Amygdala (tissue), 56 donors: Measurements from ENCODE around the gene COX7B.
"Not testable (repeated sequence)": the region's sequence is repeated elsewhere in the genome, so short reads cannot be mapped to it uniquely, and the experiment has no call there.

ENCODE experiments used
- DNase-seq, 56 donors: peaks; one replicate each; lab custom pipeline; 2025; lab: John Stamatoyannopoulos, UW

COX7B gene

DNA sequence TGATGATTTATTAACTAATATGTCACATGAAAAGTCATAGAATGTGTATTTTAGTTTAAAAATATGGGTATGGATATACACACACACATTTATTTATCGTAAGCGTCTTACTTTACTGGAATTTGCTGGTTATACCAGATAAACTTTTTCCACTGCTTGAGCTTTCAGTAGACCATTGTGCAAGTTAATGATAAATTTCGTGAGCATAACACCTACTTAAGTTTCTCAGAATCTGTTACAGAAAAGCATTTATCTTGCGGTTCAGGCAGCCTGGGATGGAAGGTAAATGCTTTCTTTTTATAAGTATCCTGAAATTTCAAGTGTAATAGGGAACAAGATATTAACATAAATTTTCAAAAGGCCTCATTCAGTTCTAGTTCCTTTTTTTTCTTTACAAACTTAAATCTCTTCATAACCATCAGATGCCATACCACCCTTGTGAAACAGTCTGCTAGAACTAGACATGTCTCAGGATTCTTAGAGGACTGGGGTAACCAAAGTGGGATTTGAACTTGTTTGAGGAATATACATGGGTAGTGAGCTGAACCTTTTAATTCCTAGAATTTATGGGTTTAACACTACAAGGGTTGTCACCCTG, 38.9 kb downstream of the COX7B start:
- DNase-seq: no peak

DNA sequence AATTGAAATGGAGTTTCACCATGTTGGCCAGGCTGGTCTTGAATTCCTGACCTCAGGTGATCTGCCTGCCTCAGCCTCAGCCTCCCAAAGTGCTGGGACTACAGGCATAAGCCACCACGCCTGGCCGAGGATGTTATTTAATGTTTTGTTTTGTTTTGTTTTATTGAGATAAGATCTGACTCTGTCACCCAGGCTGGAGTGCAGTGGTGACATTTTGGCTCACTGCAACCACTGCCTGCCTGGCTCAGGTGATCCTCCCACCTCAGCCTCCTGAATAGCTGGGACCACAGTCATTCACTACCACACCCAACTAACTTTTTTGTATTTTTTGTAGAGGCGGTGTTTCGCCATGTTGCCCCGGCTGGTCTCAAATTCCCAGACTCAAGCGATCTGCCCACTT, 45.8 kb downstream of the COX7B start:
- not testable (repeated sequence) for DNase-seq

DNA sequence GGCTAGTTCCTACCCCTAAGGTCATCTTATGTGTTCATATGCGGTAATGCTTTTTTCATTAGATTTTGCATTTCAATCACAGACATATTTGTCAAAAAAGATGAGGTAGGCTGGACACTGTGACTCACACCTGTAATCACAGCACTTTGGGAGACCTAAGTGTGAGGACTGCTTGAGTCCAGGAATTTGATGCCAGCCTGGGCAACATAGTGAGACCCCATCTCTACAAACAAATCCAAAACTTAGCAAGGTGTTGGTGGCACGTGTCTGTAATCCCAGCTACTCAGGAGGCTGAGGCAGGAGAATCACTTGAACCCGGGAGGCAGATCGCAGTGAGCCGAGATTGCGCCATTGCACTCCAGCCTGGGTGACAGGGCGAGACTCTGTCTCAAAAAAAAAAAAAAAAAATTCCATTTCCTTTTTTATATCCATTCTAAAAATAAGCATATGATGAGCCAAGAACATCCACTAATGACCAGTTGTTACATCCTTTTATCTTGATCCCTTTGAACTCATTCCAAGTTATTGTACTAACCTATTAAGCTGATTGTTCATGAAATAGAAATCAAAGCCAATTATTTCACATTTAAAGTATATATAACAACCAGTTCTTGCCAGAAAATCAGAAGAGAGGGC, 46.8 kb downstream of the COX7B start:
- no peak for DNase-seq

DNA sequence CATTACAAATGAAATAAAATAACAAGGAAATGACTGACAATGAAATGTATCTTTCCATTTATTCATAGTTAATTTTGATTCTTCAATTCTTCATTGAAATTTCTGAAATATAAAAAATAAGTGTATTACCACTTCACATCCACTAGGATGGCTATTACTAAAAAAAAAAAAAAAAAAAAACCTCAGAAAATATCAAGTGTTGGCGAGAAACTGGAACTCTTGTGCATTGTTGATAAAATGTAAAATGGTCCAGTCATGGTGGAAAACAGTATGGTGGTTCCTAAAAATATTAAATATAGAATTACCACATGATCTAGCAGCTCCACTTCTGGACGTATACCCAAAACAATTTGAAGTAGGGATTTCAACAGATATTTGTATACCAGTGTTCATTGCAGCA, 47.3 kb downstream of the COX7B start:
- DNase-seq: no peak

DNA sequence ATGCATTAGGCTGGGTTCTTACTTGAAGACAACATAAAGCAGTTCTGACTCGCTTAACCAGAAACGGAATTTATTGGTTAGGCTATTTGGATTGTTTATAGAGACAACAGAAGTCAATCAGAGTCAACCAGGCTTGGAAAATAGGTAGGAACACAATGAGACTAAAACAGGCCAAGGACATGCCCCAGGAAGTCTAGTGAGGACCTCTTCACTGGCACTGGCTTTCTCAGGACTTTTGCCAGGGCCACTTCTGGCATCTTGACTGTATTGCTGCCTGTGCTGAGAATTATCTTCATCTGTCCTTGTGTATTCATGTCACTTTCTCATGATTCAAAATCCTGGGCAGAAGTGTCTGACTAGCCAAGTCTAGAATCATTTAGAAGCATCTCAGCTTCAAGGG, 50.6 kb downstream of the COX7B start:
- DNase-seq: no peak

DNA sequence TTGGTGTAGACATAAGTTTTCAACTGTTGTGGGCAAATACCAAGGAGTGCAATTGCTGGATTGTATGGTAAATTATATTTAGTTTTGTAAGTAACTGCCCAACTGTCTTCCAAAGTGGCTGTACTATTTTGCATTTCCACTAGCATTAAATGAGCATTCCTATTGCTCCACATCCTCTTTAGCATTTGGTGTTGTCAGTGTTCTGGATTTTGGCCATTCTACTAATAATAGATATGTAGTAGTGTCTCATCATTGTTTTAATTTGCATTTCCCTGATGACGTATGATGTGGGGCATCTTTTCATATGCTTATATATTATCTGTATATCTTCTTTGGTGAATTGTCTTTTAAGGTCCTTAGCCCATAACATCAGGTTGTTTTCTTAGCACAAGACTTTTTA, 52.9 kb downstream of the COX7B start:
- DNase-seq: no peak

DNA sequence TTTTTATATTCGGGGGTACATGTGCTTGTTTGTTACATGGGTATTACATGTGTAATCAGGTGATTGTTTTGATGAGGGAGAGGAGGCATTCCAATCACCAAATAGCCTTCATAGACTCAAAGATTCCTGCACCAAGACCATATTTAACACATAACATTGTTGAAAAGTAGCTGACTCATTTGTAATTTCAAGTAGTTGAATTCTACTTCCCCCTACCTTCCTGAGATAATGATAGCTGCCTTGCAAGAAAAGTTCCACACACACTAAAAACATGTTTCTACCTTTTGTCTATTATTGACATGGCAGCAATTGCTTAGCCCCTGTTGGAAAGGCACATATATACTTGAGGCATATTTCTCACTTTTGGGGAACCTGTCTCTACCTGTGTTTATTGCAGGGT, 54.0 kb downstream of the COX7B start:
- DNase-seq: no peak

DNA sequence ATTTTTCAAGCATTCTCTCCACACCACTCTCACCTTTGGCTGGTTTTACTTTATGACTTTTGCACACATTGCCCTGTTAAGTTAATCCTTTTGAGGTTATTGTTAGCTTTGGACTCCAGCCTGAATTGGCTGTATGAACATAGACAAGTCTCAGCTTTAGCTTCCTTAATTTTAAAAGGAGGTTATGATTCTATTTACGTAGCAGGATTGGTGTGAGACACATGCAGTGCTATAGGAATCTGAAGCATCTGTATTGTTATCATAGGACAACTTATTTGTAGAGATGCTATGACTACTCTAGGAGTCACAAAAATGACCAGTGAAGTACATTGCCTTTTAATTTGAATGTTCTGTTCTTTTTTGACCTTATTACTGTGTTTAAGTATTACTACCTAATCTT, 54.4 kb downstream of the COX7B start:
- DNase-seq: no peak
